ENCODE data around the gene CACNB4.

GRCh38 chr2:151827564-151828142 lies 271.2 kb downstream of the CACNB4 start:
- TF ChIP-seq TAF1 (IDR thresholded peaks at IDR 0.05; ENCODE audit: borderline replicate concordance, low read depth, low read length) (no peak), RFX5 (IDR thresholded peaks at IDR 0.05; ENCODE audit: low read length) (no peak), EZH2phosphoT487 (IDR thresholded peaks at IDR 0.05; ENCODE audit: borderline replicate concordance, low read depth) (no peak), MXI1 (IDR thresholded peaks at IDR 0.05; ENCODE audit: low read depth, low read length) (no peak), POLR2AphosphoS5 (IDR thresholded peaks at IDR 0.05; ENCODE audit: low read depth, low read length) (no peak), YY1 (IDR thresholded peaks at IDR 0.05; ENCODE audit: low read depth) (no peak), SIN3A (IDR thresholded peaks at IDR 0.05; ENCODE audit: borderline replicate concordance, low read depth, low read length) (no peak)
- TF ChIP-seq, protein P1, sequence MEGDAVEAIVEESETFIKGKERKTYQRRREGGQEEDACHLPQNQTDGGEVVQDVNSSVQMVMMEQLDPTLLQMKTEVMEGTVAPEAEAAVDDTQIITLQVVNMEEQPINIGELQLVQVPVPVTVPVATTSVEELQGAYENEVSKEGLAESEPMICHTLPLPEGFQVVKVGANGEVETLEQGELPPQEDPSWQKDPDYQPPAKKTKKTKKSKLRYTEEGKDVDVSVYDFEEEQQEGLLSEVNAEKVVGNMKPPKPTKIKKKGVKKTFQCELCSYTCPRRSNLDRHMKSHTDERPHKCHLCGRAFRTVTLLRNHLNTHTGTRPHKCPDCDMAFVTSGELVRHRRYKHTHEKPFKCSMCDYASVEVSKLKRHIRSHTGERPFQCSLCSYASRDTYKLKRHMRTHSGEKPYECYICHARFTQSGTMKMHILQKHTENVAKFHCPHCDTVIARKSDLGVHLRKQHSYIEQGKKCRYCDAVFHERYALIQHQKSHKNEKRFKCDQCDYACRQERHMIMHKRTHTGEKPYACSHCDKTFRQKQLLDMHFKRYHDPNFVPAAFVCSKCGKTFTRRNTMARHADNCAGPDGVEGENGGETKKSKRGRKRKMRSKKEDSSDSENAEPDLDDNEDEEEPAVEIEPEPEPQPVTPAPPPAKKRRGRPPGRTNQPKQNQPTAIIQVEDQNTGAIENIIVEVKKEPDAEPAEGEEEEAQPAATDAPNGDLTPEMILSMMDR (IDR thresholded peaks at IDR 0.05): no peak

Measured in SK-N-SH (cell line).